Effector memory CD8-positive, alpha-beta T cell (primary cell): ENCODE data around the gene HS3ST6.
"Not testable (repeated sequence)": the region's sequence is repeated elsewhere in the genome, so short reads cannot be mapped to it uniquely, and the experiment has no call there.

Experiments
- ATAC-seq: fragments of 150-1000 bp; cut with Tn5 transposase; replicated peaks from 2 replicates; pipeline ENCODE4 v1.10.0; 2021; ENCODE audit warnings: mild to moderate bottlenecking, moderate library complexity
- DNase-seq, 3 experiments: peaks; one replicate each; pipeline ENCODE4 v3.0.0; 2021
- H3K27ac Mint-ChIP-seq, 2 donors: one replicate each; pipeline ENCODE4 v1.8.0; 2022; ENCODE audit warnings: mild to moderate bottlenecking in 2 of 2, mixed read lengths in 2 of 2, moderate library complexity in 2 of 2
- H3K27me3 Mint-ChIP-seq, 2 donors: one replicate each; pipeline ENCODE4 v1.8.0; 2022; ENCODE audit warnings: mixed read lengths in 2 of 2
- H3K36me3 Mint-ChIP-seq: one replicate; pipeline ENCODE4 v1.8.0; 2022; ENCODE audit warnings: mild to moderate bottlenecking, moderate library complexity, mixed read lengths; ENCODE audit not compliant: insufficient read depth
- H3K4me1 Mint-ChIP-seq, 2 donors: one replicate each; pipeline ENCODE4 v1.8.0; 2022; ENCODE audit warnings: low read depth in 2 of 2, mixed read lengths in 2 of 2
- H3K4me3 Mint-ChIP-seq, 2 donors: one replicate each; pipeline ENCODE4 v1.8.0; 2022; ENCODE audit warnings: mild to moderate bottlenecking in 2 of 2, mixed read lengths in 2 of 2, moderate library complexity in 2 of 2
- H3K9me3 Mint-ChIP-seq, 2 donors: one replicate each; pipeline ENCODE4 v1.8.0; 2022; ENCODE audit warnings: mixed read lengths in 2 of 2

The HS3ST6 gene

GRCh38 chr16:1879477-1879876 lies 38.7 kb downstream of the HS3ST6 start:
- Mint-ChIP-seq H3K9me3 (no peaks in the 10 kb centered on the region), H3K36me3 (peaks cover 3% of the 10 kb centered on the region), H3K27me3 (peaks cover 27 to 36% of the 10 kb centered on the region in 2 donors), H3K4me3 (no peak overlapping the region), H3K27ac (no peak overlapping the region), H3K4me1 (peaks cover 0 to 3% of the 10 kb centered on the region in 2 donors)
- DNase-seq, result no peak
- ATAC-seq, result no peak

- H3K4me1 Mint-ChIP-seq, result peaks cover 0 to 3% of the 10 kb centered on the region in 2 donors
- H3K4me3 Mint-ChIP-seq, result no peak overlapping the region
- no peaks in the 10 kb centered on the region for H3K9me3 Mint-ChIP-seq
- H3K27ac Mint-ChIP-seq, result no peak overlapping the region
- peaks cover 22 to 38% of the 10 kb centered on the region in 2 donors for H3K27me3 Mint-ChIP-seq
- DNase-seq (no peak), ATAC-seq (no peak)
- H3K36me3 Mint-ChIP-seq, result peaks cover 3% of the 10 kb centered on the region
Observed at GRCh38 chr16:1878256-1878655, 40.0 kb downstream of the HS3ST6 start.

- Mint-ChIP-seq H3K4me1 (peaks cover 0 to 3% of the 10 kb centered on the region in 2 donors), H3K9me3 (no peaks in the 10 kb centered on the region), H3K36me3 (peaks cover 3% of the 10 kb centered on the region), H3K4me3 (no peak overlapping the region), H3K27me3 (peaks cover 22 to 41% of the 10 kb centered on the region in 2 donors), H3K27ac (no peak overlapping the region)
- DNase-seq (no peak), ATAC-seq (no peak)
Observed at GRCh38 chr16:1877804-1878203, 40.4 kb downstream of the HS3ST6 start.

GRCh38 chr16:1877089-1877488 lies 41.1 kb downstream of the HS3ST6 start:
- Mint-ChIP-seq H3K27me3 (peaks cover 28 to 48% of the 10 kb centered on the region in 2 donors), H3K36me3 (peaks cover 3% of the 10 kb centered on the region), H3K4me1 (peaks cover 5% of the 10 kb centered on the region in 2 donors), H3K4me3 (no peak overlapping the region), H3K27ac (peak overlapping the region in 1 of 2 donors; percentile 5), H3K9me3 (no peaks in the 10 kb centered on the region)
- ATAC-seq, result no peak
- no peak for DNase-seq

GRCh38 chr16:1876468-1876867 lies 41.7 kb downstream of the HS3ST6 start:
- Mint-ChIP-seq H3K4me1 (peaks cover 6% of the 10 kb centered on the region in 2 donors), H3K9me3 (no peaks in the 10 kb centered on the region), H3K4me3 (no peak overlapping the region), H3K36me3 (peaks cover 3% of the 10 kb centered on the region), H3K27ac (no peak overlapping the region), H3K27me3 (peaks cover 30 to 52% of the 10 kb centered on the region in 2 donors)
- DNase-seq, result no peak
- no peak for ATAC-seq

GRCh38 chr16:1876066-1876465 lies 42.1 kb downstream of the HS3ST6 start:
- DNase-seq, H3K36me3 Mint-ChIP-seq, ATAC-seq, H3K4me3 Mint-ChIP-seq, H3K4me1 Mint-ChIP-seq, H3K9me3 Mint-ChIP-seq, H3K27ac Mint-ChIP-seq: not testable (repeated sequence)
- H3K27me3 Mint-ChIP-seq, result peaks cover 30 to 52% of the 10 kb centered on the region in 2 donors

- DNase-seq (no peak), ATAC-seq (no peak)
- H3K36me3 Mint-ChIP-seq, result peaks cover 3% of the 10 kb centered on the region
- H3K27me3 Mint-ChIP-seq, result peaks cover 30 to 52% of the 10 kb centered on the region in 2 donors
- H3K9me3 Mint-ChIP-seq, result no peaks in the 10 kb centered on the region
- no peak overlapping the region for H3K4me3 Mint-ChIP-seq
- H3K27ac Mint-ChIP-seq, result no peak overlapping the region
- peaks cover 6% of the 10 kb centered on the region in 2 donors for H3K4me1 Mint-ChIP-seq
Observed at GRCh38 chr16:1874854-1875253, 43.4 kb downstream of the HS3ST6 start.

GRCh38 chr16:1871974-1872635 lies 46.1 kb downstream of the HS3ST6 start, which contains the start of gene MEIOB:
Gene MEIOB, minus strand, starts transcription at chr16:1872164. Its CDS starts 3,989 bp downstream, at chr16:1868175.
- Mint-ChIP-seq H3K4me1 (peaks cover 5 to 6% of the 10 kb centered on the region in 2 donors), H3K36me3 (no peaks in the 10 kb centered on the region), H3K27ac (peak within 1 kb of the TSS in 1 of 2 donors; percentile 14), H3K27me3 (peaks cover 16 to 37% of the 10 kb centered on the region in 2 donors), H3K9me3 (no peaks in the 10 kb centered on the region), H3K4me3 (peak within 1 kb of the TSS; percentile 67)
- no peak for ATAC-seq
- DNase-seq, result peak in 2 of 3 experiments; percentile 6 to 10

GRCh38 chr16:1870365-1871082 lies 47.7 kb downstream of the HS3ST6 start:
- Mint-ChIP-seq H3K4me1 (peaks cover 3 to 6% of the 10 kb centered on the region in 2 donors), H3K27me3 (peaks cover 12 to 26% of the 10 kb centered on the region in 2 donors), H3K36me3 (no peaks in the 10 kb centered on the region), H3K27ac (peak overlapping the region in 1 of 2 donors; percentile 14), H3K9me3 (no peaks in the 10 kb centered on the region), H3K4me3 (no peak overlapping the region)
- ATAC-seq, result no peak
- DNase-seq, result no peak

- peaks cover 6 to 18% of the 10 kb centered on the region in 2 donors for H3K27me3 Mint-ChIP-seq
- H3K9me3 Mint-ChIP-seq, result no peaks in the 10 kb centered on the region
- H3K4me1 Mint-ChIP-seq, result no peaks in the 10 kb centered on the region
- H3K36me3 Mint-ChIP-seq, result no peaks in the 10 kb centered on the region
- ATAC-seq (no peak), DNase-seq (no peak)
- H3K27ac Mint-ChIP-seq, result no peak overlapping the region
- H3K4me3 Mint-ChIP-seq, result no peak overlapping the region
Observed at GRCh38 chr16:1865902-1866690, 52.1 kb downstream of the HS3ST6 start.

- Mint-ChIP-seq H3K27ac (no peak overlapping the region), H3K4me1 (no peaks in the 10 kb centered on the region), H3K9me3 (no peaks in the 10 kb centered on the region), H3K4me3 (no peak overlapping the region), H3K27me3 (peaks cover 26 to 40% of the 10 kb centered on the region in 2 donors), H3K36me3 (no peaks in the 10 kb centered on the region)
- DNase-seq (no peak), ATAC-seq (no peak)
Observed at GRCh38 chr16:1863681-1864460, 54.3 kb downstream of the HS3ST6 start.

GRCh38 chr16:1862394-1862793 lies 55.8 kb downstream of the HS3ST6 start:
- Mint-ChIP-seq H3K4me1 (no peaks in the 10 kb centered on the region), H3K9me3 (no peaks in the 10 kb centered on the region), H3K36me3 (no peaks in the 10 kb centered on the region), H3K27ac (no peak overlapping the region), H3K27me3 (peaks cover 37 to 55% of the 10 kb centered on the region in 2 donors), H3K4me3 (no peak overlapping the region)
- no peak for DNase-seq
- ATAC-seq, result no peak

- Mint-ChIP-seq H3K4me3 (no peak overlapping the region), H3K27ac (no peak overlapping the region), H3K27me3 (peaks cover 43 to 62% of the 10 kb centered on the region in 2 donors), H3K36me3 (no peaks in the 10 kb centered on the region), H3K9me3 (no peaks in the 10 kb centered on the region), H3K4me1 (no peaks in the 10 kb centered on the region)
- DNase-seq (no peak), ATAC-seq (no peak)
Observed at GRCh38 chr16:1861730-1862129, 56.5 kb downstream of the HS3ST6 start.
